GM18505 (cell line): ENCODE measurements around the gene PACS2.

Experiments
- ATAC-seq: cut with Tn5 transposase; IDR thresholded peaks from one replicate; pipeline ENCODE4 v1.9.1; 2021; ENCODE audit not compliant: unreplicated experiment
- POLR2A ChIP-seq: IDR thresholded peaks from 4 replicates; pipeline ENCODE4 v1.6.1; 2011; ENCODE audit warnings: borderline replicate concordance; ENCODE audit not compliant: insufficient read depth, insufficient read length; ENCODE audit errors: extremely low read depth

The PACS2 gene

GRCh38 chr14:105336477-105337287 lies 22.1 kb downstream of the PACS2 start:
- TF ChIP-seq POLR2A: no peak
- no peak for ATAC-seq

GRCh38 chr14:105337433-105337832 lies 22.9 kb downstream of the PACS2 start:
- no peak for ATAC-seq
- no peak for TF ChIP-seq POLR2A

GRCh38 chr14:105337966-105338741 lies 23.6 kb downstream of the PACS2 start:
- TF ChIP-seq POLR2A: no peak
- ATAC-seq: no peak

GRCh38 chr14:105340821-105341733 lies 26.5 kb downstream of the PACS2 start:
- no peak for TF ChIP-seq POLR2A

GRCh38 chr14:105343194-105343593 lies 28.6 kb downstream of the PACS2 start:
- no peak for ATAC-seq
- no peak for TF ChIP-seq POLR2A

More at GRCh38 chr14:105340821-105341733, 26.5 kb downstream of the PACS2 start:
- no peak for ATAC-seq

GRCh38 chr14:105346200-105346533 lies 31.6 kb downstream of the PACS2 start:
- TF ChIP-seq POLR2A: no peak
- ATAC-seq: no peak

- TF ChIP-seq POLR2A: no peak
- no peak for ATAC-seq
Observed at GRCh38 chr14:105346876-105347586, 32.5 kb downstream of the PACS2 start.

GRCh38 chr14:105347587-105347968 lies 33.0 kb downstream of the PACS2 start:
- no peak for ATAC-seq
- TF ChIP-seq POLR2A: no peak

GRCh38 chr14:105348169-105348944 lies 33.8 kb downstream of the PACS2 start:
- no peak for TF ChIP-seq POLR2A
- ATAC-seq: no peak

- no peak for ATAC-seq
- TF ChIP-seq POLR2A: no peak
Observed at GRCh38 chr14:105348945-105349699, 34.6 kb downstream of the PACS2 start.

- no peak for ATAC-seq
- no peak for TF ChIP-seq POLR2A
Observed at GRCh38 chr14:105349992-105350391, 35.4 kb downstream of the PACS2 start.
